Stimulated activated CD4-positive, alpha-beta T cell treated with anti-CD3 and anti-CD28 coated beads, Interleukin-4, amount 100 ng/mL, for 24 hours (primary cell): ENCODE data around the gene PRRG2.
"Not testable (repeated sequence)": the region's sequence is repeated elsewhere in the genome, so short reads cannot be mapped to it uniquely, and the experiment has no call there.

Source experiments
- DNase-seq: peaks from one replicate; pipeline ENCODE4 v3.0.0-alpha.2; 2020

The PRRG2 gene

DNA sequence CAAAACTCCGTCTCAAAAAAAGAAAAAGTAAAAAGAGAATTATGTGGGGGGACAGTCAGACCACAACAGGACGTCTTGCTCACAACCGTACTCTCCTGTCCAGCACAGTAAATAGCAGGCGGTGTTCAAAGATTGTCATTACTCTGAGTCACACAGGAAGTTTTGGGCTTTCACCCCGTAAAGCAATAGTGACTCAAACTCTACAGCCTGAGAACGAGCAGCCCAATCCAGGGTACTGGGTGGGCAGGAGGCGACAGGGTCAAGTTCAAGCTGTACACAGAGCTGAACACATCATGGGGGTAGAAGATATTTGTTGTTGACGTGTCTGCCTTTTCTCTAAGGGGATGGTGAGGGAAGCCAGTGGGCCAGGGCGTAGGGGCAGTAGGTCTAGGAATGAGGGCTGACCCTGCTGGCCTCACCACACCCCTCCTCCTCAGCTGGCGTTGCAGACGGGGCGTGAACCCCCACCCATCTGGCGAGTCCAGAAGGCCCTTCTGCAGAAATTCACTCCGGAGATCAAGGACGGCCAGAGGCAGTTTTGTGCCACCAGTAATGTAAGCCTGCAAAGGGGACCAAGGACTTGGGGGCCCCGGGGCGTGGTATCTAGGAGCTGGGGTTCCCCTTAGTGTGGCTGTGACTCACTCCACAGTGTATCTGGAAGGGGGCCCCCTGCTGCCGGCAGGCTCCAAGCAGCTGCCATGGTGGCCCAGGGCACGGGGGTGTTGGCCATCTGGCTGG lies 33.1 kb downstream of the PRRG2 start:
- peak; percentile 17 for DNase-seq

DNA sequence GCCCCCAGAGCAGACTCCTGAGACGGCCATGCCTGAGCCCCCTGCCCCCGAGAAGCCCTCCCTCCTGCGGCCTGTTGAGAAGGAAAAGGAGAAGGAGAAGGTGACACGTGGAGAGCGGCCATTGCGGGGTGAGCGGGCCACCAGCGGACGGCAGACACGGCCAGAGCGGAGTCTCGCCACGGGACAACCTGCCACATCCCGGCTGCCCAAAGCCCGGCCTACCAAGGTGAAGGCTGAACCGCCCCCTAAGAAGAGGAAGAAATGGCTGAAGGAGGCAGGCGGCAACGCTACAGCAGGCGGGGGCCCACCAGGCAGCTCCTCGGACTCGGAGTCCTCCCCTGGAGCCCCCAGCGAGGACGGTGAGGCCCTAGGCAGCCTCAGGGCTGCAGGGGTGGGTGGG lies 34.7 kb downstream of the PRRG2 start:
- DNase-seq = no peak

DNA sequence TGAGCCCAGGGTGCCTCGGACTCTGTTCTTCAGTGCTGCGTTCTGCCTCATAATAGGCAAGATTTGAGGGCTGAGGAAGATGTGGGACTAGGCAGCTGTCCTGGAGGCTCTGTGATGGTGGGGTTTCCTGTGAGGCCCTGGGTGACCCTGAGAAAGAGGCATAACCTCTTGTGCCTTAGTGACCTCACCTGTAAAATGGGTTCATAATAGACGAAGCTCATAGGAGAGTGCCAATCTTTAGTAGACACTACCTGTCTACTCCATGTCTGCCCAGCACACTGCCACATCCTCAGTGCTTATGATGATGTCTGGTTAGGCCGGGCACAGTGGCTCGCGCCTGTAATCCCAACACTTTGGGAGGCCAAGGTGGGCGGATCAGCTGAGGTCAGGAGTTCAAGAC lies 35.4 kb downstream of the PRRG2 start:
- no peak for DNase-seq

DNA sequence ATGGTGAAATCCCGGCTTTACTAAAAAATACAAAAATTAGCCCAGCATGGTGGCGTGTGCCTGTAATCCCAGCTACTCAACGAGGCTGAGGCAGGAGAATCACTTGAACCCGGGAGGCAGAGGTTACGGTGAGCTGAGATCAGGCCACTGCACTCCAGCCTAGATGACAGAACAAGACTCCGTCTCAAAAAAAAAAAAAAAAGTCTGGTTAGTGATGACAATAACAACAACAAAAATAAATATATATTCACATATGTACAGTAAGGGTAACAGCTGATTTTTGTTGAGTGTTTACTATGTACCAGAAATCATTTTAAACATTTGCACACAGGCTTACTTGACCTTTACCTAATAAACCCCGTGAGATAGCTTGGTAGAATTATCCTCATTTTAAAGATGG lies 35.8 kb downstream of the PRRG2 start:
- no peak for DNase-seq

DNA sequence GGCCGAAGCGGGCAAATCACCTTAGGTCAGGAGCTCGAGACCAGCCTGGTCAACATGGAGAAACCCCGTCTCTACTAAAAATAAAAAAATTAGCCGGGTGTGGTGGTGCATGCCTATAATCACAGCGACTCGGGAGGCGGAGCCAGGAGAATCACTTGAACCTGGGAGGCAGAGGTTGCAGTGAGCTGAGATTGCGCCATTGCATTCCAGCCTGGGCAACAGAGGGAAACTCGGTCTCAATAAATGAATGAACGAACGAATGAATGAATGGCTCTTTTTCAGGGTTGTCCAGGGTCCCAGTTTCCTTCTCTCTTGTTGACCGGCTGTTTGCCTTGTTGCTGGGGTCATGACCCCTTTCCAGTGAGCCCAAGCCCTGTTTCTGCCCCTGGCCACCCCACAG lies 36.7 kb downstream of the PRRG2 start:
- DNase-seq = not testable (repeated sequence)

DNA sequence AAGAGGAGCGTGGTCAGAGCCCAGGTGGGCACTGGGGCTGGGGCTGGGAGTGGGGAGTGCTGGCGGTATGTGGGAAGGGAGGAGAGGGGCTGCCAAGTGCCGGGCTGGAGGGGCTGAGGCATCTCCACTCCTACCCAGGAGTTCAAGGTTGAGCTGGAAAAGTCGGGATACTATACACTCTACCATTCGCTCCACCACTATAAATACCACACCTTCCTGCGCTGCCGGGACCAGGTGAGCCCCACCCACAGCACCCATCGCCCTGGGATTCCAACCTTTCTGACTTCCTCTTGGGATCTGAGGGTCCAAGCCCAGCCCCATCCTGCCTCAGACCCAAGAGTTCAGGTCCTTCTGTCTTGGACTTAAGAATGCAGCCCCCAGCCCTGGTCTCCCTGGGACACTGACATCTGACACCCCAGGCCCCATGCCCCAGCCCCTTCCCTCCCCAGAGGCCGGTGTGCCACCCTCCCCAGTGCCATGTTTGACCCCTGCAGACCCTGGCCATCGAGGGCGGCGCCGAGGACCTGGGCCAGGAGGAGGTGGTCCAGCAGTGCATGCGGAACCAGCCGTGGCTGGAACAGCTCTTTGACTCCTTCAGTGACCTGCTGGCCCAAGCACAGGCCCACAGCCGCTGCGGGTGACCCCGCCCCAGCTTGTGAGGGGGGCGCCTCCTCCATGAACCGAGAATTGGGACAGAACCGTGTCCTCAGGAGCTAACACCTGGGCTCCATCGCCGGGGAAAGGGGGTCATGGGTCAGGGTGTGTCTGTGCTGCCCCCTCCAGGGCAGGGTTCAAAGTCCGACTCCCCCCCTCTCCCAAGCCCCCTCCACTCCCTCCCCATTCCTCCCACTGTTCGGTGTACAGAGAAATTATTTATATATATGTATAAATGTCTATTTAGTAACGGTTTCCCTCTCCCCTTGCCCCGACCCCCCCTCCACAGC lies 44.1 kb downstream of the PRRG2 start:
- DNase-seq = no peak

DNA sequence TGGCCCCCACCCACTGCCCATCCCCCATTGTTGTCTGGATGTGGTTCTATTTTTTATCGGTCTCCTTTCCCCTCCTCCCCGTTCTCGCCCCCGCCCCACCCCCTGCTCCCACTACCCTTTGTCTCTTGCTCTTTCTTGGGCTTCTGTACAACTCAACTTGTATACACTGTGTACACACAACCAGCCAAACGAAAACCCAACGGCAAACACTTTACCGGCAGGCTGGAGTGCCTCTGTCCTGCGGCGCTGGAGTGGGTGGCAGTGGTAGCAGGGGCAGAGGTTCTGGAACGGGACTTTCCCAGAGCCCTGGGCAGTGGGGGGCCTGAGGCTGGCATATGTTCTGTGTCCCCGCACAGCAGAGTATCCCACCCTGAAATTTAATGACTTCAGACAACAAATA lies 45.1 kb downstream of the PRRG2 start:
- no peak for DNase-seq

DNA sequence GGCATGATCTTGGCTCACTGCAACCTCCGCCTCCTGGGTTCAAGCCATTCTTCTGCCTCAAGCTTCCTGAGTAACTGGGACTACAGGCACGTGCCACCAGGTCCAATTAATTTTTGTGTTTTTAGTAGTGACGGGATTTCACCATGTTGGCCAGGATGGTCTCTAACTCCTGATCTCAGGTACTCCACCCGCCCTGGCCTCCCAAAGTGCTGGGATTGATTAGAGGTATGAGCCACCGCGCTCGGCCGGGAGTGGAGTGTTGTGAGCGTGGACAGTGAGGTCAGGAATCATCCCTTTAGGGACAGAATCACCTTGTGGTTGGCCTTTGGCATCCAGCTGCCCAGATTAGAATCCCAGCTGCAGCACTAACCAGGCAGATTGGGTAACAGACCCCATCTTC lies 48.5 kb downstream of the PRRG2 start:
- no peak for DNase-seq

DNA sequence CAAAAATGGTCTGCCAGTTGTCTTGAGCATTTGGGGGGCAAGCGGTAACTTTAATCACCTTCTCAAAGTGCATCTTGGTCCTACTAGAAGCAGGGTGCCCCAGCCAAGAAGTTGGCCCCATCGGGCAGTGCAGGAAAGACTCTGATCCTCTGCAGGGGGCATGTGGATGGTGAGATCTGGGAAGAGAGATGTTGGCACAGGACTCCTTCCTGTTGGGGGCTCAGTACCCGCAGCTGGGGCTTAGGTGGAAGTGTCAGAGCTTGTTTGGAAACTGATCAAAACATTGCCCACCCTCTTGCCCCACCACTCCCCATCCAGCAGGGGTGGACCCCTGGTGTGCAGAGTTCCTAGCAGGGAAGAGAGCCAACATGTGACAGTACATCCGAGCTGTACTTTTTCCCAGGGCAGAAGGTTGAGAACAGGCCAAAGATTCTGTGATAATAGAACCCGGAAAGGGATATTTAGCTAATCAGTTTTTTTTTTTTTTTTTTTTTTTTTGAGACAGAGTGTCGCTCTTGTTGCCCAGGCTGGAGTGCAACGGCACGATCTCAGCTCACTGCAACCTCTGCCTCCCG lies 50.0 kb downstream of the PRRG2 start:
- no peak for DNase-seq

DNA sequence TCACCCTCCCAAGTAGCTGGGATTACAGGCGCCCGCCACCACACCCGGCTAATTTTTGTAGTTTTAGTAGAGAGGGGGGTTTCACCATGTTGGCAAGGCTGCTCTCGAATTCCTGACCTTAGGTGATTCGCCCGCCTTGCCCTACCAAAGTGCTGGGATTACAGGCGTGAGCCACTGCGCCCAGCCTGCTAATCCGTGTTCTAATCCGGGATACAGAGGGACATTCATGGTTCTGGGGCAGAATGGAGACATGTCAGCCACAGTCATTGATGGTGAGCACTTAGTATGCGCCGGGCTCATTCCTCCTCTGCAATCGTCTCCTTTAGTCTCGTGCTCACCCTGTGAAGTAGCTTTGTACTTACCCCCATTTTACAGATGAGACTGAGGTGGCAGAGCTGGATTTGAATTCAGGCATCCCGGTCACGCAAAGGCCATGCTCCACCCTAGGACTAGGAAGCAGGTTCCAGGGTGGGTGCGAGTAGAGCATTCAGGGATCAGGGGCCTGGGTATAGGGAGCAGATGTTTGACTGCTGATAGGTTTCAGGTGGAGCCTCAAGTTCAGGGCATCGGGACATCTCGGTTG lies 50.6 kb downstream of the PRRG2 start:
- DNase-seq = no peak

DNA sequence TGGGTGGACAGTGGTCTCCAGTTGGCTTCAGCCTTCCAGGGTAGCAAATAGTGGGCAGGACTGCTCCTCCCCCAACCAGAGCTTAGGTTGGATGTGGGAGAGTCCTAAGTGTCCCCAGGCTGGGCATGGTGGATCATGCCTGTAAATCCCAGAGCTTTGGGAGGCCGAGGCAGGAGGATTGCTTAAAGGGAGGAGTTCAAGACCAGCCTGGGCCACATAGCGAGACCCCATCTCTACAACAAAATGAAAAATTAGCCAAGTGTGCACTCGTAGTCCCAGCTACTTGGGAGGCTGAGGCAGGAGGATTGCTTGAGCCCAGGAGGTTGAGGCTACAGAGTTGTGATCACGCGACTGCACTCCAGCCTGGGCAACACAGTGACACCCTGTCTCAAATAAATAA lies 51.5 kb downstream of the PRRG2 start:
- no peak for DNase-seq

DNA sequence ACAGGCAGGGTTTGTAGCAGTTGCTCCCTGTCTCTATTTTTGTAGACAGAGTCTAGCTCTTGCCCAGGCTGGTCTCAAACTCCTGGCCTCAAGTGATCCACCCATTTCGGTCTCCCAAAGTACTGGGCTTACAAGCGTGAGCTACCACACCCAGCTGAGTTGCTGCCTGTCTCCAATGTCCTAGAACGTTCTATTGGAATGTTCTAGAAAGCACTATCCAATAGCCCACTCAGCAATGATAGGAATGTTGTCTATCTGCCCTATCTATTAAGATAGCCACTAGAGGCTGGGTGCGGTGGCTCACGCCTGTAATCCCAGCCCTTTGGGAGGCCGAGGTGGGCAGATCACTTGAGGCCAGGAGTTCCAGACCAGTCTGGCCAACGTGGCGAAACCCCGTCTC lies 52.2 kb downstream of the PRRG2 start:
- not testable (repeated sequence) for DNase-seq

DNA sequence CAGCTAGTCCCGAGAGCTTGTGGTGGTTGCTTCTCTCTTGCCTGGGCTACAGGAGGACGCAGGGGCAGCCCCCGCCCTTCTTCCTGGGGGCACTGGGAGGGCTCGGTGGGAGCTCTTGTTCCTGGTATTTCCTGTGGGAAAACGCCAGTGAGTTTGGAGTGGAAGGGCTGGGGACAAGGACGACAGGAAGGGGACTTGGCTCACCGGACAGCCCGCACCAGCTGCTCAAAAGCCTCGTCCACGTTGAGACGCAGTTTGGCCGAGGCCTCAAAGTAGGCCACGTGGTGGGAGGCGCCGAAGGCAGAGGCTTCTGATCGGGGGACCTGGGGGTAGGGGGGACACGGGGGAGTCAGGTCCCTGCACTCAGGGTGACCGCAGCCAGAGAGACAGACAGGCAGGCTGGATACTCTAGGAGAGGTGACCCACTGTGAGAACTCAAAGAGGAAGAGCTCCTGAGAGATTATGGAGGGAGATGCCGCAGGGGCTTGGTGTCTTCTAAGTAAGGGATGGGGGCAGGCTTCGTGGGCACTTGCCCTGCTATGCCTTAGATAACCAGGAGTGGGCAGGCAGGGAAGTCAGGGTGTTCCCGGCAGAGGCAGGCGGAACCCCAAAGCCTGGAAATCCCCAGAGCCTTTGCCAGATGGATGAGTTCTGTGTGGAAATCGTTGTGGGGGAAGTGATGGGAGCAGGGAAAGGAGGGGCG lies 54.6 kb downstream of the PRRG2 start:
- no peak for DNase-seq

DNA sequence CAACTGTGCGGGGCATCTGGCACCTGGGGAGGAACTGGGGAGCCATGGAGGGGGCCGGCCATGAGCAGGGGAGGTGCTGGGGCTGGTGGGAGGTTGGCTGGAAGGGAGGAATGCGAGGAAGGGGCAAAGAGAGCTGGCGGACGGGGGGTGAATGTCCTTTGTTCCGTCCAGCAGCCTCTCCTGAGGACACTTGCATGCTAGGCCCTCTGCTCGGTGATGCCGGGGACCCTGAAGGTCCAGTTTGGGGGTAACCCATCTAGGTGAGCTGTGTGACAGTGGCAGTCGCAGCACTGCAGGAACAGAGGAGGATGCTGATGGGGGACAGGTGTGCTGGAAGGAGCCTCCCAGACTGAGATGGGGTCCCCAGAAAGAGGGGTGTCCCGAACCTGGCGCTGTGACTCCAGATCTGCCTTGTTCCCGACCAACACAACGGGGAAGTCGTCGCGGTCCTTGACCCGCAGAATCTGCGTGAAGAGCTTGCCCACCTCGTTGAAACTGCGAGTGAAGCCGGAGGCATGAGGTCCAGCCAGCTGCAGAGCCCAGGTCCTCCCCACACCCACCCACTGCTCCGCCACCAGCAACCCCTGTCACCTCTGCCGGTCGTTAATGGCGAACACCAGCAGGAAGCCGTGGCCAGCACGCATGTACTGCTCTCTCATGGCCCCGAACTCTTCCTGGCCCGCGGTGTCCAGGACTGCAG lies 55.3 kb downstream of the PRRG2 start:
- no peak for DNase-seq

DNA sequence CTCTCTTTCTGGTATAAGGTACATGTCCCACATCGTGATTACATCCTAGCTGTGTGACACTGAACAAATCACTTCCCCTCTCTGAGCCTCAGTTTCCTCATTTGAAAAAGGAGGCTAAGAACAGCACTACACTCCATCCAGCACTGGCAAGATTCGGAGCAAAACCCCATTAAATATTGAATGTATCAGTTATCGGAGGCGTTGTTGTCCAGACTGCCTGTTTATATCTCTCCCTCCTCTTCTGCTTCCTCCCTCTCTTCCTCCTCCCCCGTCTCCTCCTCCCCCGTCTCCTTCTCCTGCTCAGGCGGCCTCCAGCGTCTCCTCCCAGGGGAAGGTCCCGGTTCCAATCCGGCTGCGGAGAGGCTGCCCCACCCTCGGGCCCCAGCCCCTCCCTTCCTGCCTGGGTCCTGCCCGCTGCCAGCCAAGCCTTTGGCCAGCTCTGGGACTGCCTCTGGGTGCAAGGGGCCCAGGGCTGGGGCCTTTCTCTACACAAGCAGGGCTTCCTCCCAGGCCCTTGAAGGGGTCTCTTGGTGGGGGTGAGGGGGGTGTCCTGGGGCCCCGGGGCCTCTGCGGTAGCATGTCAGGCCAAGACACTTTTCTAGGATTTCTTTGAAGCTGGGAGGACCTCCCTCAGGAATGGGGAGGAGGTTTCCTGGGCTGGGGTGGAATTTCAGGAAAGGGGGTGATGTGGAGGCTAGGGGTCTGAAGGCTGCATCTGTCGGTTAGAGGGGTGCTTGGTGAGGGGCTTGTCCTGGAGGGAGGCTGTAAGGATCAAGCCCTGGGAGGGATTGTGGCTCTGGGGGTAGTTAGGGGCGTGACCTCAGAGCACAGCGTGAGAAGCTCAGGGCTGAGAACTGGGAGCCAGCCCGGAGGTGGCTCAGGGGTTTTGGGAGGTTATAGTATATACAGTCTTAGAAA lies 57.0 kb downstream of the PRRG2 start:
- DNase-seq = no peak

DNA sequence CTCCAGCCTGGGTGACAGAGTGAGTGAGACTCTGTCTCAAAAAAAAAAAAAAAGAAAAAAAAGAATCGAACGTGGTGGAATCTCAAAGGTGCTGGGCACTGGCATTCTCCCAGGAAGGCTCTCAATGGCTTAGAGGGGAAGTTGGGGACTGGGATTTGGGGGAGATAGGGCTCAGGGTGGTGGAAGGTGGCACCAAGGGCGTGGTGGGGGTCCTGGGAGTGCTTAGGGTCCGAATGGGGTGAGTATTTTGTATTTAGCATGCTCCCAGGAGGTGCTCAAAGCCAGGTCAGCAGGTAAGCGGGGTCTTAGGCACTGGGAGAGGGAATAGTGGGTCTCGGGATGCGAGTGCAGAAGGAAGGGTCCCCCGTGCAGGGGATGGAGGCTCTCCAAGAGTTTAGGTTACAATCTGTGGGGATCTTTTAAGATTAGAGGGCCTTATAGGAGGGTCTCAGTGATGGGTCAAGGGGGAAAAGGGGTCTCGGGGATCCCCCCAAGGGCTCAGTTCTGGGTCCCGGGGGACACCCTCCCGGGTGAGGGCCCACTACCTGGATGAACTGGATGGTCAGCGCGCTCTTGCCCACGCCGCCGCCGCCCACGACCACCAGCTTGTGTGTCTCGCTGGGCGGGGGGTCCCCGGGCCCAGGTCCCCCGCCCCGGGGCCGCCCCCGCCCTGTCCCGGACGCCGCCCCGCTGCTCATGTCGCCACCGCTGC lies 58.4 kb downstream of the PRRG2 start:
- DNase-seq = no peak

DNA sequence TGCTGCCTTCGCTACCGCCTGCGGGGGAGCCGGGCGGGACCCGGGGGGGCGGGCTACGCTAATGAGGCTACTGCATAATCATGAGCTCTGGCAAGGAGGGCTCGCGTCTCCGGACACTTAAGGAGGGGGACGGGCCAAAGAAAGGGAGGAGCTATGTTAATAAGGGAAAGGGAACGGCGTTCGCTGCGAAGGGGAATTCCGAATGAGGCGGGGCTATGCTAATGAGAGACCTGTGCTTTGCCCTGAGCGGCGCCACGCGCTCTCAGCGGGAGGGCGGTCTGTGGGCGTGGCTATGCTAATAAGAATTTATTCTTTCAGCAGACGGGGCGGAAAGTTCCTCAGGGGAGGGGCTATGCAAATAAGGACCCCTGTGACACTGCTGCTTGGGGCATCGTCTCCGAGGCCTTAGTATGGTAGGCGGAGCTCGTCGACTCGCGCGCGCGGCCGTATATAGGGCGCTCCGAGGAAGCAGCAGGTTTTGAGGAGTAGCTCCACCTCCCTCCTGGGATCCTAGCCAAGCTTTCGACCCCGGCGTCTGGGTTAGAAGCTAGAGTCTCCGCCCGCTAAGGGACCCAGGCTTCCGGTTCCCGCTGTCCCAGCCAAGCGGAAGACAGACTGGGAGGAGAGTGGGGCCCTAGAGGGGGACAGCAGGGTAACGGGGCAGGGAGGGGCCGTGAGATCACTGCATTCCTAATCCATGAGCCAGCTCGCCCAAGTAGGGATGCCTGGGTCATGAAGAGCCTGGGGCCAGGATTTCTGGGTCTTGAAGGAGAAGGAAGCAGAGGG lies 59.2 kb downstream of the PRRG2 start, which contains the start of gene RRAS:
Gene RRAS (minus strand): TSS at position 31 of the 786 bp plus-strand sequence. CDS start 45 bp downstream, outside the sequence.
- DNase-seq = peak; percentile 100
